Posterior vena cava (tissue), 2 donors: ENCODE results near the gene BFSP2. TPM values are rescaled to one million over a fixed set of nuclear protein-coding genes. Genes with fewer than 3 reads are reported as not detected.

ENCODE experiments used
- total RNA-seq, 2 donors: library from RNA; stranded (reverse); fragmentation: NEBNext Ultra II Directional; extraction: Animal tissue kit (Norgen Biotek cat#: 25700); gene quantifications; one replicate each; pipeline ENCODE4 v1.2.1, GENCODE V29; 2021
- donor health status: DM: yes; HTN: yes; CAD: no.
- donor health status: DM: yes; HTN: yes; CAD: no.

The BFSP2 gene
- total RNA-seq, 2 donors from 2014 or later: not detected

Other genes with a start within 250 kb of the BFSP2 start
- gene CDV3, start 173.6 kb downstream of the BFSP2 start, total RNA-seq: 100 to 1,000 TPM; 124 to 160 TPM